Astrocyte of the spinal cord (primary cell): Measurements from ENCODE around the gene NPHP4.

Experiments
- DNase-seq: peaks from one replicate; pipeline ENCODE4 v3.0.0; 2011; ENCODE audit warnings: low read depth, low spot score
- H3K4me3 ChIP-seq: 2 replicates; pipeline ENCODE4 v1.5.1; 2011; ENCODE audit warnings: low read depth, mild to moderate bottlenecking, low read length, moderate library complexity
- CTCF ChIP-seq: IDR thresholded peaks from 2 replicates; pipeline ENCODE4 v1.5.1; 2012; ENCODE audit warnings: low read depth, mild to moderate bottlenecking, low read length, inconsistent platforms
- in situ Hi-C: cut with HindIII; loops from 2 replicates; pipeline ENCODE4 v1.10.0; 2017; ENCODE audit warnings: low sequenced_read_pairs

Gene NPHP4

DNA sequence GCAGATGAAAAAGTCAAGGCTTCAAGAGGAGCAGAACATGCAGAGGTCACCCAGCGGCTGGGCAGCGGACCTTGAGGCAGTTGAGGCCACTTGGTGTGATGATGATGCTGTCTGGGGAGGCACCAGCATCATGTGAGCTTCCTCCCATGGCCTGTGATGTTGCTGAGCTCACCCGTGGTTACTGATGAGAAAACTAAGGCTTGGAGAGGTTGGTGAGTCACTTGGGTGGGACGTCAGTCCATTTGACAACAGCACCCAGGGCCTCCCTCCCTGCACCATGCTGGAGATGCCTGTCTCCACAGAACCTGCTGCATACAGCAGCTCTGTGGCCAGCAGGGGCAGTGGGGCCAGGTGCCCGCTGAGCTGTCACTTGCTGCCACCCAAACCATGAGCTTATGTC lies 146.8 kb downstream of the NPHP4 start:
- TF ChIP-seq CTCF, result no peak
- in situ Hi-C loops, result no loop called here
- H3K4me3 ChIP-seq, result no peak overlapping the region
- no peak for DNase-seq

DNA sequence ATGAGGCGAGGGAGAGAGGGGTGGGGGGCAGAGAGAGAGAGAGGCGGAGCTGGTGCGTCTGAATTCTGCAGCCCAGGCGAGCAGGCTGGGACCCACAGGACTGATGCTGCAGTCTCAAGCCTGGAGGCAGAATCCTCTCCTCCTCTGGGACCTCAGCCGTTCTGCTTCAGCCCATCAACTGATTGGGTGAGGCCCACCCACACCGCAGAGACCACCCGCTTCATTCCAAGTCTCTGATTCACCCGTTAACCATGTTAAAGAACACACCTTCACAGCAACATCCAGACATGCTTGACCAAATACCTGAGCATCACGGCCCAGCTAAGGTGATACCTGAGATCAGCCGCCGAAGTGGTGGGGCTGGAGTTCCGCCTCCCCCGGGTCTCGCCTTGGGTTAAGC lies 147.8 kb downstream of the NPHP4 start:
- DNase-seq, result no peak
- H3K4me3 ChIP-seq, result no peak overlapping the region
- in situ Hi-C loops, result no loop called here

GRCh38 chr1:5843521-5844096 lies 148.6 kb downstream of the NPHP4 start:
- in situ Hi-C loops, result no loop called here
- no peak for DNase-seq
- no peak overlapping the region for H3K4me3 ChIP-seq
- no peak for TF ChIP-seq CTCF

More for the DNA sequence above, 147.8 kb downstream of the NPHP4 start:
- no peak for TF ChIP-seq CTCF

- in situ Hi-C loops, result no loop called here
- no peak for TF ChIP-seq CTCF
- no peak for DNase-seq
- H3K4me3 ChIP-seq, result no peak overlapping the region
These were observed 149.5 kb downstream of the NPHP4 start for GRCh38 chr1:5842679-5843078.

DNA sequence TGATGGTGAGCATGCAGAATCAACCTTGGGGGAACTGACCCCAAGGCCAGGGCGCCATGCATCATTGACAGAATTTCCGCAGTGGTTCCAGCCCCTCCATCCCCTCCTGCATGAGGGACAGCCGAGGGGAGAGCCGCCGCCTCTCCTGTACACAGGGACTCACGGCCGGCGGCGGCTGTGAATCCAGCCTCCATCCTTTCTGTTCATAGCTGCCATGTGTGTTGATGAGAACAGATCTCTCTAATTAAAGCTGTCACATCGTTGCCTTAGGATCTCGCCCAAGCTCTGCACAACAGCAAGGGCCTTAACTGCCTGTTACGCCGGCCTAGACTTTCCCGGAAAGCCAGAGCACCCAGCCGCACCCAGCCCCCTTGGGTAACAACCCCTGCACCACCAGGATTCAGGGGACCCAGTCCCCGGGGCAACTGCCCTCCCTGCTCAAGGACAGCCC lies 151.6 kb downstream of the NPHP4 start:
- in situ Hi-C loops, result no loop called here
- no peak for DNase-seq
- TF ChIP-seq CTCF, result no peak
- no peak overlapping the region for H3K4me3 ChIP-seq

- TF ChIP-seq CTCF, result no peak
- no peak overlapping the region for H3K4me3 ChIP-seq
- no peak for DNase-seq
- in situ Hi-C loops, result no loop called here
These were observed 152.2 kb downstream of the NPHP4 start for GRCh38 chr1:5839881-5840550.
